ENCODE measurements around the gene NR6A1. TPM values are rescaled to one million over a fixed set of nuclear protein-coding genes. Genes with fewer than 3 reads are reported as not detected.

Gene NR6A1
- total RNA-seq, 1 donor from 2014 or later: 302 TPM

- H3K27me3 ChIP-seq: no peaks in the 10 kb centered on the region
- H3K27ac Mint-ChIP-seq: peak overlapping the region; percentile 43
Measured at GRCh38 chr9:124472770-124473169, 298.3 kb downstream of the NR6A1 start.

GRCh38 chr9:124471761-124472160, 299.4 kb downstream of the NR6A1 start:
- Histone ChIP-seq H3K36me3 (no peaks in the 10 kb centered on the region), H3K79me2 (ENCODE audit: low read depth) (no peaks in the 10 kb centered on the region), H3K9me3 (ENCODE audit: low read depth) (no peaks in the 10 kb centered on the region), H4K20me1 (ENCODE audit: low read depth) (no peaks in the 10 kb centered on the region), H3K27me3 (no peaks in the 10 kb centered on the region), H3K4me1 (peaks cover 13% of the 10 kb centered on the region), H2AFZ (replicated peaks) (no peak overlapping the region), H3K4me3 (no peak overlapping the region), H3K9ac (no peak overlapping the region), H3K27ac (no peak overlapping the region), H3K4me2 (no peak overlapping the region), H3F3A (ENCODE audit: low read depth) (peaks cover 2% of the 10 kb centered on the region)
- Mint-ChIP-seq H3K36me3 (no peaks in the 10 kb centered on the region), H3K27ac (no peak overlapping the region), H3K9me3 (no peaks in the 10 kb centered on the region), H3K4me1 (peaks cover 11% of the 10 kb centered on the region), H3K4me3 (no peak overlapping the region), H3K27me3 (ENCODE audit: insufficient read depth, low read depth) (peaks cover 9% of the 10 kb centered on the region)
- TF ChIP-seq CTCF (IDR thresholded peaks at IDR 0.05): no peak
- TF ChIP-seq EZH2phosphoT487 (IDR thresholded peaks at IDR 0.05): no peak
- TF ChIP-seq EZH2 (IDR thresholded peaks at IDR 0.05): no peak
- no peak for DNase-seq (ENCODE audit: low spot score)

More at GRCh38 chr9:124472770-124473169, 298.3 kb downstream of the NR6A1 start:
- H3K9ac ChIP-seq: no peak overlapping the region
- Mint-ChIP-seq H3K9me3 (no peaks in the 10 kb centered on the region), H3K4me3 (no peak overlapping the region), H3K4me1 (peaks cover 11% of the 10 kb centered on the region), H3K36me3 (no peaks in the 10 kb centered on the region), H3K27me3 (ENCODE audit: insufficient read depth, low read depth) (peaks cover 8% of the 10 kb centered on the region)
- H2AFZ ChIP-seq (replicated peaks): no peak overlapping the region
- DNase-seq (ENCODE audit: low spot score): no peak
- no peak overlapping the region for H3K27ac ChIP-seq
- H3K9me3 ChIP-seq (ENCODE audit: low read depth): no peaks in the 10 kb centered on the region
- no peak overlapping the region for H3K4me3 ChIP-seq
- no peaks in the 10 kb centered on the region for H3K79me2 ChIP-seq (ENCODE audit: low read depth)
- no peak overlapping the region for H3K4me2 ChIP-seq
- H3F3A ChIP-seq (ENCODE audit: low read depth): peaks cover 11% of the 10 kb centered on the region
- no peaks in the 10 kb centered on the region for H4K20me1 ChIP-seq (ENCODE audit: low read depth)
- H3K36me3 ChIP-seq: no peaks in the 10 kb centered on the region
- TF ChIP-seq EZH2phosphoT487 (IDR thresholded peaks at IDR 0.05): no peak
- TF ChIP-seq CTCF (IDR thresholded peaks at IDR 0.05): no peak
- no peak for TF ChIP-seq EZH2 (IDR thresholded peaks at IDR 0.05)
- H3K4me1 ChIP-seq: peaks cover 23% of the 10 kb centered on the region

GRCh38 chr9:124470726-124471125, 300.4 kb downstream of the NR6A1 start:
- Mint-ChIP-seq H3K36me3 (no peaks in the 10 kb centered on the region), H3K9me3 (no peaks in the 10 kb centered on the region), H3K27ac (no peak overlapping the region), H3K4me1 (peaks cover 11% of the 10 kb centered on the region), H3K4me3 (no peak overlapping the region), H3K27me3 (ENCODE audit: insufficient read depth, low read depth) (peaks cover 10% of the 10 kb centered on the region)
- Histone ChIP-seq H3K27me3 (no peaks in the 10 kb centered on the region), H4K20me1 (ENCODE audit: low read depth) (no peaks in the 10 kb centered on the region), H3K79me2 (ENCODE audit: low read depth) (no peaks in the 10 kb centered on the region), H3K4me1 (peaks cover 10% of the 10 kb centered on the region), H3K36me3 (no peaks in the 10 kb centered on the region), H3K9ac (no peak overlapping the region), H2AFZ (replicated peaks) (no peak overlapping the region), H3K4me2 (no peak overlapping the region), H3K4me3 (no peak overlapping the region), H3K27ac (no peak overlapping the region), H3F3A (ENCODE audit: low read depth) (no peaks in the 10 kb centered on the region), H3K9me3 (ENCODE audit: low read depth) (no peaks in the 10 kb centered on the region)
- TF ChIP-seq EZH2 (IDR thresholded peaks at IDR 0.05) (no peak), EZH2phosphoT487 (IDR thresholded peaks at IDR 0.05) (no peak), CTCF (IDR thresholded peaks at IDR 0.05) (no peak)
- no peak for DNase-seq (ENCODE audit: low spot score)

All from neural progenitor cell (in vitro differentiated cells).